HL-60/S4 treated with retinoic acid at 250 ng/mL for 4 days and 3 days (cell line): ENCODE measurements around the gene ATP5MC2.

Experiments used
- in situ Hi-C: fragments of 300-500 bp; cut with MboI; formaldehyde crosslinking; loops from 2 replicates; pipeline ENCODE4 v1.7.0; 2022; ENCODE audit warnings: low sequenced_read_pairs

Gene ATP5MC2

DNA sequence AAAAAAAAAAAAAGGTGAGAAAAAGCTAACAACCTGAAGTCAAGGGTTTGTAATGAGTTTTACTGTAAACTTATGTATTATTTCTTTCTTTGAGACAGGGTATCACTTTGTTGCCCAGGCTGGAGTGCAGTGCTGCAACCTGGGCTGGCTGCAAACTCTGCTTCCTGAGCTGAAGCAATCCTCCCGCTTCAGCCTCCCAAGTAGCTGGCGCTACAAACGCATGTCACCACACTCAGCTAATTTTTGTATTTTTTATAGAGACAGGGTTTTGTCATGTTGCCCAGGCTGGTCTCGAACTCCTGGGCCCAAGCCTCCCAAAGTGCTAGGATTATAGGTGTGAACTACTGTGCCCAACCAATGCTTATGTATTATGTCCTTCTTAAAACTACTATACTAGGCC is 58.9 kb downstream of the ATP5MC2 start:
- in situ Hi-C loops = no loop called here
